KMS-11 (cell line): ENCODE results near the gene ACAD11.

ENCODE experiments used
- H2AFZ ChIP-seq: fragments of 200-600 bp; sonication (generic); 2 replicates; pipeline ENCODE4 v1.6.1; 2016; ENCODE audit warnings: antibody characterized with exemption, mixed run types, low read depth
- H3K27ac ChIP-seq: fragments of 200-600 bp; sonication (generic); 2 replicates; pipeline ENCODE4 v1.6.1; 2016; ENCODE audit warnings: mild to moderate bottlenecking, mixed run types
- H3K27me3 ChIP-seq: fragments of 200-600 bp; sonication (generic); 2 replicates; pipeline ENCODE4 v1.6.1; 2017; ENCODE audit warnings: mild to moderate bottlenecking, low read depth, mixed run types, moderate library complexity; ENCODE audit not compliant: insufficient read depth
- H3K36me3 ChIP-seq: fragments of 200-600 bp; sonication (generic); 2 replicates; pipeline ENCODE4 v1.6.1; 2017; ENCODE audit warnings: mild to moderate bottlenecking, mixed run types; ENCODE audit not compliant: insufficient read depth
- H3K4me1 ChIP-seq: fragments of 200-600 bp; sonication (generic); 2 replicates; pipeline ENCODE4 v1.6.1; 2016; ENCODE audit warnings: mild to moderate bottlenecking, low read depth, mixed run types; ENCODE audit not compliant: poor library complexity, severe bottlenecking
- H3K4me2 ChIP-seq: fragments of 200-600 bp; sonication (generic); 2 replicates; pipeline ENCODE4 v1.7.0; 2016; ENCODE audit warnings: mild to moderate bottlenecking, mixed run types
- H3K4me3 ChIP-seq: fragments of 200-600 bp; sonication (generic); IDR thresholded peaks from 2 replicates; pipeline ENCODE4 v1.6.1; 2017; ENCODE audit warnings: low read depth, low read length, mixed read lengths; ENCODE audit not compliant: insufficient read depth
- H3K79me2 ChIP-seq: fragments of 200-600 bp; sonication (generic); 2 replicates; pipeline ENCODE4 v1.6.1; 2016; ENCODE audit warnings: low read depth, mixed run types; ENCODE audit not compliant: insufficient read depth
- H3K9ac ChIP-seq: fragments of 200-600 bp; sonication (generic); 2 replicates; pipeline ENCODE4 v1.6.1; 2016; ENCODE audit warnings: mild to moderate bottlenecking, mixed run types
- H4K20me1 ChIP-seq: fragments of 200-600 bp; sonication (generic); 2 replicates; pipeline ENCODE4 v1.6.1; 2016; ENCODE audit warnings: mild to moderate bottlenecking, mixed run types; ENCODE audit not compliant: insufficient read depth
- CTCF ChIP-seq: fragments of 200-600 bp; sonication (generic); conservative IDR thresholded peaks from 2 replicates; pipeline ENCODE4 v1.6.1; 2017; ENCODE audit warnings: low read depth, mild to moderate bottlenecking, antibody characterized with exemption, low read length, moderate library complexity, mixed read lengths

ACAD11 gene

GRCh38 chr3:132522353-132522752 lies 137.3 kb downstream of the ACAD11 start:
- Histone ChIP-seq H3K27ac (peak overlapping the region; percentile 20; the same call in 1 of the 2 replicates), H2AFZ (no peak overlapping the region), H3K4me2 (peak overlapping the region; percentile 47), H3K27me3 (no peaks in the 10 kb centered on the region), H3K4me1 (peaks cover 36% of the 10 kb centered on the region), H3K36me3 (no peaks in the 10 kb centered on the region), H3K9ac (no peak overlapping the region), H4K20me1 (no peaks in the 10 kb centered on the region), H3K4me3 (no peak overlapping the region), H3K79me2 (no peaks in the 10 kb centered on the region)
- TF ChIP-seq CTCF, result no peak

- H3K36me3 ChIP-seq, result no peaks in the 10 kb centered on the region
- peak overlapping the region; percentile 47 for H3K4me2 ChIP-seq
- H3K4me1 ChIP-seq, result peaks cover 36% of the 10 kb centered on the region
- no peaks in the 10 kb centered on the region for H4K20me1 ChIP-seq
- H3K4me3 ChIP-seq, result no peak overlapping the region
- no peak overlapping the region for H2AFZ ChIP-seq
- TF ChIP-seq CTCF, result no peak
- H3K27me3 ChIP-seq, result no peaks in the 10 kb centered on the region
- H3K79me2 ChIP-seq, result no peaks in the 10 kb centered on the region
- H3K27ac ChIP-seq, result peak overlapping the region; percentile 20; the same call in 1 of the 2 replicates
- H3K9ac ChIP-seq, result no peak overlapping the region
Measured at GRCh38 chr3:132521901-132522300, 137.7 kb downstream of the ACAD11 start.

GRCh38 chr3:132519914-132520313 lies 139.7 kb downstream of the ACAD11 start:
- Histone ChIP-seq H3K27me3 (no peaks in the 10 kb centered on the region), H3K4me1 (peaks cover 36% of the 10 kb centered on the region), H4K20me1 (no peaks in the 10 kb centered on the region), H3K4me3 (no peak overlapping the region), H2AFZ (no peak overlapping the region), H3K9ac (no peak overlapping the region), H3K79me2 (no peaks in the 10 kb centered on the region), H3K27ac (no peak overlapping the region), H3K36me3 (no peaks in the 10 kb centered on the region), H3K4me2 (no peak overlapping the region)
- TF ChIP-seq CTCF, result no peak

GRCh38 chr3:132517311-132517710 lies 142.3 kb downstream of the ACAD11 start:
- Histone ChIP-seq H3K27me3 (no peaks in the 10 kb centered on the region), H3K4me2 (no peak overlapping the region), H3K36me3 (no peaks in the 10 kb centered on the region), H3K4me1 (peaks cover 22% of the 10 kb centered on the region), H3K79me2 (no peaks in the 10 kb centered on the region), H3K4me3 (no peak overlapping the region), H3K27ac (no peak overlapping the region), H2AFZ (no peak overlapping the region), H3K9ac (no peak overlapping the region), H4K20me1 (no peaks in the 10 kb centered on the region)
- no peak for TF ChIP-seq CTCF
